KG1 (cell line): ENCODE data around the gene MICU1.
"Not testable (repeated sequence)": the region's sequence is repeated elsewhere in the genome, so short reads cannot be mapped to it uniquely, and the experiment has no call there.

Source experiments
- DNase-seq: peaks from one replicate; lab custom pipeline; 2025; lab: John Stamatoyannopoulos, UW

MICU1 gene

DNA sequence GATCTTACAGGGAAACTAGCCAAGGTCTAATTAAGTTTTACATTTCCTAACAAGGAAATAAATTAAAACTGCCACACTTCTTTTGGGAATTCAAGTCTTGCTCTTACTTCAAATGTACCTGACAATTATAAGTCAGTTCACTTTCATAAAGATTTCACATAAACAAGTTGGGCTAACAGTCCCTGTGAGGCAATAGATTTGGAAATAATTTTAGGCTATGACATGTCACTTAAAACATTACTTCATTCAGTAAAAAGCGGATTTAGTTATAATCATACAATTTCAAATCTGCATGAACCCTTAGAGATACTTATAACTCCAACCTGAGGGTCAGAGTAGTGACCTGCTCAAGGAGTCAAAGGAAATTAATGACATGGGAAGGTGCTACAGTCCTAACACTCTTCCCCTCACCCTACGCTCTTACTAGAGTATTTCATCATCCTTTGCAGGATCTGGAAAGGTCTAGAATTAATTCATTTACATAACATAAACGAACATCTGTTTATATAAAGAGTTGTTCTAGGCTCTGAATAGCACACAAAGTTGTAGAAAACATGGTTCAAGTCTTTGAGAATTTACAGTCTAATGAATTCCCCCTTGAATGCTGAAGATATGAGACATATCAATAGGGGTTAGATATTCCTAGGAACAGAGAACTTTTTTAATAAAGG, 238.8 kb downstream of the MICU1 start:
- no peak for DNase-seq

DNA sequence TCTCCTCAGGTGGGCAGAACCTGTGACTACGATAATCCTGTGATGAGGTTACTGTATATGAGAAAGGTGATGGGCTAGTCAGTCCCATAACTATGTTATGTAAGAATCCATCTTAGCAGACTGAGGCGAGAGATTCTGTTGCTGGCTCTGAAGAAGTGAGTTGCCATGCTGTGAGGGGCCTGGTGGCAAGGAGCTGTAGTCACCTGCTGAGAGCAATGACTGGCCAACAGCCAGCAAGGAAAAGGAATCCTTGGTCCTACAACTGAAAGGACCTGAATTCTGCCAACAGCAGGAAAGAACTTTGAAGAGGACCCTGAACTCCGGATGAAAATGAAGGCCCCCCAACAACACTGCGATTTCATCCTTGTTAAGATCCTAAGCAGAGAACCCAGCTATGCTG, 240.2 kb downstream of the MICU1 start:
- DNase-seq, result no peak

DNA sequence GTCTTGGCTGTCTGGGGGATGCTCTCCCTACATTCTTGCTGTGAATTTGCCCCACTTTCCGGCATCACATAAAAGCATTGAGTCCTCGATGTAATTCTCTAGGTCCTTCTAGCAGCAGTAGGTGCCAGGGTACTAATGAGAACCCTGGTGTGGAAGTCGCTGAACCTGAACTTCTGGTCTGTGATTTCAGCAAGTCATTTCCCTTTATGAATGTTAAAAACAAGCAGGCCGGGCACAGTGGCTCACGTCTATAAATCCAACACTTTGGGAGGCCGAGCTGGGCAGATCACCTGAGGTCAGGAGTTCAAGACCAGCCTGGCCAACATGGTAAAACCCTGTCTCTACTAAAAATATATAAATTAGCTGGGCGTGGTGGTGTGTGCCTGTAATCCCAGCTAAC, 240.9 kb downstream of the MICU1 start:
- not testable (repeated sequence) for DNase-seq

DNA sequence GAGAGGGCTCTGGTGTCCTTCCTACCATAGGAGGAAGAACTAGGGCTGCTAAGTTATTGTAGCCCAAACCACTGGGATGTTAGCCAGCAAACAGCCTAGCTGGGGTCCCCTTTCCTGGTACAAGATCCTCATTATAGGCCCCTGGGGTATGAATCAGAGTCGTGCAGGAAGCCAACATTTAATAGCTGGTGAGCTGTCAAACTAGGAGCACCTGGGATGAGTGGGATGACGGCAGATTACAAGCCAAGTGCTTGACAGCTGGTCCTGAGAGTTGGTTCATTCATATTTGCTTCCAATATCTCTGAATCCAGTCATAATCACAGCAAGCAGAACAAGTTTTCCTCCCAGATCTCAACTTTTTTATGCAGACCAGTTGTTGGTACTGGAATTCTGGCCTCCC, 246.1 kb downstream of the MICU1 start:
- DNase-seq, result no peak

DNA sequence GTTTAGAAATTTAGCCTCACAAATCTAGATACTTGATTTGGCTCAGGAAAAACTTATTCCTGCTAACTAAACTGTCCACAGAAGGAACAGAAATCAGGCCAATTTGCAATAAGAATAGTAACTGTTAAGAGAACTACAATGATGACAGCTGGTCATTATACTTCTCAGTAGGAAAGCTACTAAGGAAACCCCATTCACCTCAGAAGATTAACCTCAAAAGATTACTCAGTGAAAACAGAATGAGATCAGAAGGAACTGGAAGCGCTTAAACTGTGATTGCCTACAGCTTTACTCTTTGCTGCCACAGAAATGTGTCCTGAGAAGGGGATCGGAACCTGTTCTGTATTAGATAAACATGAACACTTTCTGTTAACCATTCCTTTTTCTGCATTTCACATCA, 246.8 kb downstream of the MICU1 start:
- DNase-seq, result no peak

DNA sequence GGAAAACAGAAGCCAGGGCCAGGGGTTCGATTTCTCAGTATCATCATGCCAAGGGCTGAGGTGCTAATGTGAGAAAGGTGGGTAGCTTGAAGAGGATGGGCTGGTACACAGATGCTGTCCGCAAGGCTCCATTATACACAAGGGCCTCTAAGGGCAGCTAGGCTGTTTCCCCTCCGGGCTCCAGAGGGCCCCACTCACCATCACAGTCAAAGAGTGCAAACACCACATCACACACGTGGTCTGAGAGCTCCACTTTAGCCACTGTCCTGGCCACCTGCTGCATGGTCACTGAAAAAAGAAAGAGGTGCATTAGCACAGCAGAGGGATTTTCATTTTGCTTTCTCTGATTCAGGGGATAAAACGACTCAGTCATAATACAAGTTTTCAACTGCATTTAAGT, 250.3 kb downstream of the MICU1 start:
- no peak for DNase-seq

DNA sequence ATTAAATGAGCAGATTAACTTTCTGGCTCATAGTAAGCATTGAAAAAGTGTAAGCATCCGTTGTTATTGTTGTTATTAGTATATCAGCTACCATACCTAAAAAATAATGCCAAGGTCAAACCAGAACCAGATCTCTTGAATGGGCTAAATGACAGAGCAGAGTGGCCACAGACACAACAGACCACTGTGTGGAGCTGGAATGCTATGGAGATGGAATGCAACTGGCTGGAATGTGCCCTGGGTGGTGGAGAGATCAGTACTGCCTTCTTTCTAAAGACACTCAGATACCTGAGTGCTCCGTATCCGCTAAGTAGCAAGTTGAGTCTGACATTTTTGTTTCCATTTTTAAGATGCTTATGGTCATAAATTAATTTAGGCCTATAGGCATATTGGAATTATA, 250.7 kb downstream of the MICU1 start:
- no peak for DNase-seq

DNA sequence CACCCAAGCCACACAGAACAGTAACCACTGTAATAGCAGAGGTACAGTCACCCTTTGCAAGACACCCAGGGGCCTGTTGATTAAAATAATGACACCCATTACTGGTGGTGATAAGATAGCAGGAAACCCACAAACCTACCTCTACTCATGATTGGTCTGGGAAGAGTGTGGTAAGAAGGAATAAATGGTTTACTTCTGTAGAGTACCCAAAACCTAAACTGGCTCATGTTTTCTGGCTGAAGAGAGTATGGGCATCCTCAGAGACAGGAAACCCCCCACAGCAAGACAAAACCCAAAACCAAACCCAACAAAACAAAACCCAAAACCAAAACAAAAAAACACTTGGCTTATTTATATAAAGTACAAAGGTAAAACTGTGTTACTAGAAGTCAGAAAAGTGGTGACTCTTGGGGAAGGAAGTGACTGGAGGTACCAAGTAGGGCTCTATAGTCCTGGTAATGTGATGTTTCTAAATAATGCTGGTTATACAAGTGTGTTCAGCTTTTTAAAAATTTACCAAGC, 255.6 kb downstream of the MICU1 start:
- DNase-seq, result no peak

DNA sequence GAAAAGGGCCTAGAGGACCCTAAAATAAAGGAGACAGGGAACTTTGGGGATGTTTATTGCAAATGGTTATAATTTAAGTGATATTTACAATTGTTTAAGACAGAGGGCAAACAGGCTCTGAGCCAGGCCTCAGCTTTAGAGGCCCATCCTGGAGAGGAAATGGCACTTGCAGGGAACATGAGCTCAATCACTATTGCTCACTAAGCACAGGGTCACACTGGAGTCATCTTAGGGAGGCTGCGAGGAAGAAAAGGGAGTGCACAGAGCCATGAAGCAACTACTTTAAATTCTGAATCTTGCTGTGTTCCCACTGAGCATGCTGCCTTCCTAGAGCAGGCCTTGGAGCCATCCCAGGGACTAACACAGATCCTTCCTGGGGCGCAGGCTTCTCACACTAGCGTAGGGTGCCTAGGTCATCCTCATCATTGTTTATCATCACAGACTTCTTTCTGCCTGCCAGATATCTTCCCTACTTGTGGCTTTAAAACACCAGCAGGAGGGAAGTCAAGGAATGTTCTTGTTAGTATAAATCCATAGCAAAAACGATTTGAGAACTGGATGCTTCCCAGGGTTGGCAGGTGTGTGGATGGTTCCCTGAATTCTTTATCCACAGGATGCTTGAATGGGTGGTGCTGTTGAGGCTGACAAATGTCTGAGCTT, 258.4 kb downstream of the MICU1 start:
- no peak for DNase-seq

DNA sequence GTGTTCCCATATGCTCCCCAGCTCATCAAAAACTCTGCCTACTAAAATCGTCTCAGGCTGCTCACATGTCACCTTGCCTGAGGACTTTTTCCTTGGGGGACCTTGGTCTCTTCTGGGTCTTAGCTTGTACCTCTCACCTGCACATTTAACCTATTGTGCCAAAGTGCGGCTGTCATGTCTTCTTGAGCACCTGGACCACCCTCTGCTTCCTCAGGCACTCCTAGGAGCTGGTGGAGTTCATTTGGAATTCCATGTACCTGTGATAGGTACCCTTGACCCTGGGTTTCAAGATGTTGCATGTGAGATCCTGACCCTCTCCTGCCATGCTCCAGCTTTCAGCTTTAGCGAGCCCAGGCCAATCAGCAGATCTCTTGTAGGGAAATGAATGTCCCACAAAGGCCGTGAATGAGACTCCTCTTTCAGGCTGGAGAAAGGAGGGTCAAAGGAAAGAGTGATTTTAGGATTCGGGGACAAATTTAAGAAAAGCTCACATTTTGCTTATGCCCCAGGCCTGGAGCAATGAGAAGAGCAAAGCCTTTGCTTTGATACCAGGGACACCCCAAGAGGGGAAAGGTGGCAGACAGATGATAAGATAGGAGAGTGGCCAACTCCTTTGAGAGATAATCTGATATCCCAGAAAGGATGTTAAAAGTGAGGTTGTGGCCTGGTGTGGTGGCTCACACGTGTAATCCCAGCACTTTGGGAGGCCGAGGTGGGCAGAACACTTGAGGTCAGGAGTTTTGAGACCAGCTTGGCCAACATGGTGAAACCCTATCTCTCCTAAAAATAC, 260.6 kb downstream of the MICU1 start:
- no peak for DNase-seq

DNA sequence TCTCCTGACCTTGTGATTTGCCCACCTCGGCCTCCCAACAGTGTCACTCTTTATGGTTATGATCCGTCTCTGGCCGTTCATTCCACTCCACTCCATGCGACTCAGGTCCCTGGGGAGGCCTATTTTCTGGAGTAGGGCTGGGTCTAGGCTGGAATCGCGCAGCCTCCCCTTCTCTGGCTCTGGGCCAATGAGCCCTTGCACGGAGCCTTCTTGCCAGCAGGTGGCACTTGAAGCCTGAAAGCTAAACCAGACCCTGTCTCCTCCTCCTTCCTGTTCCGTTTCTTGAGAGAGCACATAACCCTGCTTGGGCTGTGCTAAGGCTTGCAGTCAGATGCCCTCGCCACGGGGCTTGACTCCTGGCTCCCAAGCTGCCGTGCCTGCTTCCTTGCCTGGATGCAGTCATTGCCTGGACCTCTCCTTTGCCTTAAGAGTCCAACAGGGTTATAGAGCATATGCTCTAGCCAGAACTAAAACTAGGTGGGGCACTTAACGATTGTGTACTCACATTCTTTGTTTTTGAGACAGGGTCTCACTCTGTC, 261.6 kb downstream of the MICU1 start:
- DNase-seq, result peak; percentile 79

DNA sequence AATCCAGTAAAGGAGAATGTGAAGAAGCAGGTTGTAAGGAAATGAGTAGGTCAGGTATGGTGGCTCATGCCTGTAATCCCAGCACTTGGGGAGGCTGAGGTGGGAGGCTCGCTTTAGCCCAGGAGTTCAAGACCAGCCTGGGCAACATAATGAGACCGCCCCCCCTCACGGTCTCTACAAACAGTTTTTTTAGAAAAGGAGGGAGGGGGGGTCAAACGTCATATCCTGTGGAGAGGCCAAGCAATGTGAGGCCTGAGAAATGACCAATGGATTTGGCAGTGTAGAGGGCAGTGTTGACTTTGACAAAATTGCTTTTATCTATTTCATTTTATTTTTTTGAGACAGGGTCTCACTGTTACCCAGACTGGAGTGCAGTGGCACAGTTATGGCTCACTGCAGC, 268.9 kb downstream of the MICU1 start:
- no peak for DNase-seq

DNA sequence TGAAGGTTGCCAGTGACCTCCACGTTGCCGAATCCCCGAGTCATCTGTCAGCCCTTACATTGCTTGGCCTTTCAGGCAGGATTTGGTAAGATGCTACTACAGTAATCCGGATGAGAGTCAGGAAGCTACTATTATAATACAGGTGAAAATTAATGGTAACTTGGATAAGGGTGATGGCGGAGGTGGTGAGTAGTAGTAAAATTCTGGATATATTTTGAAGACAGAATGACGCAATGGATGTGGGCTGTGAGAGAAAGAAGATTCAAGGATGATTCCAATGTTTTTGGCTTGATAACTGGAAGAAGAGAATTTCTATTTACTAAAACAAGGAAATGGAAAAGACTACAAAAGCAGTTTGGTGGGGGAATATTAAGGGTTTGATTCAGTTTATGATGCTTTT, 269.8 kb downstream of the MICU1 start:
- DNase-seq, result no peak

DNA sequence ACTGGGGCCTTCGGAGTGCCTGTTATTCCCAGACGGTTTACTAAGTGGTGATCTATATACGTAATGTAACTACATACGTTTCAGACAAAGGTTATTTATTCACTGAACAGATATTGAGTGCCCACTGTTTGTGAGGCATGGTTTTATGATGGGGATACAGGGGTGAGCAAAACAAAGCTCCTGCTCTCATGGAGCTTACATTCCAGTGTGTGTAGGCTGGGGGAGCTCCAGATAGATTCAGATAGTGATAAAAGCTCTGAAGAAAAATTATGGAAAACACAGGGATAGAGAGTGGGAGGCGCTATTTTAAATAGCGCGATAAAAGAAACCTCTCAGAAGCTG, 270.7 kb downstream of the MICU1 start:
- no peak for DNase-seq

DNA sequence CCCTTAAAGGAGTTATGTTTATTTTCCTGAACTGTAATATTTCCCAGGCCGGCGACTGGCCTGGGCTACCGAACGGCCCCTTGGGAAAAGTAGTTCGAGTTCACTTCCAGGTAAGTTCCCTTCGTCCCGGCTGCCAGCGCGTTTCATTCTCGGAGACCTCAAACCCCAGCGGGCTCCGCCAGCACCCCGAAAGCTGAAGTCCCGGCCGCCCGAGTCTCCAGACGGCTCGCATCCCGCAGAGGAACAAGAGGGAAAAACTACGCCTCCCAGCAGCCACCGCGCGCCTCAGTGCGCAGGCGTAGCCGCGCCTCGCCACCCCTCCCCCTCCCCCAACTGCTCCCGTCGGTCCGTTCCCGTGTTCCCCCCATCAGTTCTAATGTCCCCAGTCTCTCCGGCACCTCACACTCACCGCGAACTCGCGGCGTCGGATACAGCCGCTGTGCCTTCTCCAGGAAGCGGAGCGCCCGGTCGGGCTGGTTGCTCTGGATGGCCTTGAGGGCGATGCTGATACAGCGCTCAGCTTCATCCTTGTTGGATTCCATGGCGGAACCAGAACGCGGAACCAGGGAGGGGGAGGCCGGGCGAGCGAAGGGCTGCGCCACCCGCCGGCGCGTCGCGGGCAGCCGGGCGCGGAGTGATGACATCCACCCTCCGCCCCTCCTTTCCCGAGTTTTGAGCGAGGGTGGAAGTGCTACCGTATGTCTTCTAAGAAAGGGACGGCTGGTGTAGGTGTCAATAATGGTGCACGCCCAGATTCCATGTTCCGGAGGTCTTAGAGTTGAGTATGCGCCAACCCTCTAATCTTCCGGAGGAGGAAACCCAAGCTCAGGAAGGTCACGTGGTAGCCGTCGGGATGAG, 271.3 kb downstream of the MICU1 start, which contains the start of gene DNAJB12:
Gene DNAJB12 (minus strand): TSS at position 564 of the 858 bp plus-strand sequence. CDS start 22 bp downstream, at position 542.
- peak; percentile 89 for DNase-seq

DNA sequence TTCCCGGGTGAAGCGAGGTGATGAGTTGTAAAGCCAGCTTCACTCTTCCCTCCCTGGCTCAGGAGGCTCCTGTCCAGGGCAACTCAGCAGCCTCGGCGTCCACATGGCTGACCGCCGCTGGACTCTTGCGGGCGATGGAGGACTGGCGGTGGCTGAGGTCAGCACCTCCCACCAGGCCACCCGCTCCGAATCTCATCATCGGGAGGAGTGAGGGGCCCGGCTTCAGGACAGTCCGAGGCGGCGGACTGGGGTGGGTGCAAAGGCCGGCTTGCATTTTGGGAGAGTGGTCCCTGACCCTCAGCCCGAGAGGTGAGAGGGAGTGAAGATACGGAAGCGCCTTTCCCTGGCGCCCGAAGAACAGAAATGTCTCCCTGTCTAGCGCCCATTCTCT, 271.9 kb downstream of the MICU1 start:
- DNase-seq, result no peak

DNA sequence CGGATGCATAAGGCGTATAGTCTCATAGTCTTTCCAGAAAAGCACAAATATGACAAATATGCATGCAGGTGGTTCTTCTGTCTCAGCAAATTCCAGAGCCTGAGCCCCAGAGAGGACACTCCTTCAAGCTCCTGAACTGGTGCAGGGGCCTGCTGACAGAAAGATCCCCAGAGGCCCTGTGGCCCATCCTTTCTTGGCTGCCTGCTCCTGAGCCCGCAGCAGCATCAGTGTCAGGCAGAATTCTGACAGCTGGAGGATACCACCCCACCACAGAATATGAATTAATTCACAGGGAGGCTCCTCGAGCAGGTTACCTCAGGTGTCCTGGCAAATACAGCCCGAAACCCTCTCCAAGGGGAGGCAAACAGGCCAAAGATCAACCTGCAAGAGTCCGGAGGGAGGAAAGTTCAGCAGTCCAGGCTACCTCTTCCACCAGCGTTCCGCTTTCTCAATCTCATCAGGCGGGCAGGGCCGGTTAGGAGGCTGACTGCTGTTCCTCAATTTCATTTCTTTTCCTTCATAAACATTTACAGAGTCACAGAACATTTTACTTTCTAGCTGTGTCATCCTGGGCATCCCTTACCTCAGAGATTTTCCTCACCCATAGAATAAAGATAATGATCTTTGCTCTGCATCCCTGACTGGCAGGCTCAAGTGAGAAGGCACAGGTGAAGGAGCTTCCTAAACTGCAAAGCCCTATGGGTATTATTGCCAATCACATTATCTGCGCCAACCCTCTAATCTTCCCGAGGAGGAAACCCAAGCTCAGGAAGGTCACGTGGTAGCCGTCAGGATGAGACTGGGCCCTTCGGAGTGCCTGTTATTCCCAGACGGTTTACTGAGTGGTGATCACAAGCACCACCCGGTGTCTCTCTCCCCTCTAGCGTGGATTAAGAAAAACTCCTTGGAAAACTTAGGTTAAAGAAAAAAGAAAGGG, 272.6 kb downstream of the MICU1 start:
- DNase-seq, result no peak

DNA sequence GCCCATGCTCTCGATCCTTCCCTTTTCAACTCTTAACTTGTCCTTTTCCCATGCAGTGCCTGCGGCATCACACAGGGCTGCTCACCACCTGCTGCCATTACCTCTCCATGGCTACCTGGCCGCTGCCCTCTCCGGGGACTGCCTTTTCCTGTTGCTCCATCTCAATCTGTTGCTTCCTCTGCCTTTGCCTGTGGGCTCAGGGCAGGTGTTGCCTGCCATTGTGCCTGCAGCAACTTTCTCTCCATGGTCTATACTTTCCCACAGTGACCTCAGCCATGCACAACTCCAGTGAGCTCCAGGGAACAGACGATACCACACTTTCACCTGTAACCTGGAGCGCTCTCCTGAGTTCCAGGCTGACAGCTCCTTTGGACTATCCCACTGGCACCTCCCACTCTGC, 274.4 kb downstream of the MICU1 start:
- DNase-seq, result no peak

DNA sequence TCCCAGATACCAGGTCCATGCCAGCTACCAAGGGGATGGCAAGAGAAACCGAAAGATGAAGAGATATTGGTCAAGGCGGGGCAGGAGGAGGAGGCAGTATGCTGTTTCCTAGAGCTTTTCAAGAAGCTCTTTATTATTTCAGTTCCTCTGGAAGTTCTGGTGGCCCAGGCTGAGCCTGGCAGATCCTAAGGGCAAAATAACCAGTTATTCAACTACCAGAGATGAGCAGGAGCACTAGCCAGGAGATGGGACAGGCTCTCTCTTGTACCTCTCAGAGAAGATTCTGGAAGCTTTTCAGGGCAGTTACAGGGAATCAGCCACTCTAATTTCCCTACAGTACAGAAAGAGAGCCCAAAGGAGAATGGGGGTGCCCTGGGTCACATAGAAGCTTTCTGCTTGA, 276.4 kb downstream of the MICU1 start:
- DNase-seq, result no peak

DNA sequence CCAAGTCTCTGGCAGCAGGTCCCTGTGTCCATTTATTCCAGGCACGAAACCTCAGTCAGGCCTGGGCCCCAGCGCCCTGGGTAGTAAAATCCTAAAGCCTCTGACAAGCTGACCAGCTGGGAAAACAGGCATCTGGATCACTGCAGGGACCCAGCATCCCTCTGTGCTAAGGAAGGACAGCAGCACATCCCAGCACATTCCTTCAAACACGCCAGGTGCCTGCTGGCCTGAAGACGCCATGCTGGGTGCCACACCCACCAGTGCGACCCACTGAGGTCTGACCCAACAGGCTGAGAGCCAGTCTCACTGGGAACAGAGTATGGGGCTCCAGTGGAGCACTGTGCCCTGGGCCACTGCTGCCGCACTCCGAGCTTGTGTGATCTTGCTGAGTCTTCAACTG, 277.6 kb downstream of the MICU1 start:
- no peak for DNase-seq

DNA sequence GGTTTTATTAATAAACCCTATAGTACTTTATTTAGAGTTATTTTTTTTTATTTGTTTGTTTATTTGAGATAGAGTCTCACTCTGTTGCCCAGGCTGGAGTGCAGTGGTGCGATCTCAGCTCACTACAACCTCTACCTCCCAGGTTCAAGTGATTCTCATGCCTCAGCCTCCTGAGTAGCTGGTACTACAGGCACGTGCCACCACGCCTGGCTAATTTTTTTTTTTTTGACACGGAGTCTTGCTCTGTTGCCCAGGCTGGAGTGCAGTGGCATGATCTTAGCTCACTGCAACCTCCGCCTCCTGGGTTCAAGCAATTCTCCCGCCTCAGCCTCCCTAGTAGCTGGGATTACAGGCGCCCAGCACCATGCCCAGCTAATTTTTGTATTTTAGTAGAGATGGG, 279.8 kb downstream of the MICU1 start:
- not testable (repeated sequence) for DNase-seq
